WTC11 (cell line): ENCODE results near the gene ARSK. TPM values are rescaled to one million over a fixed set of nuclear protein-coding genes. Genes with fewer than 3 reads are reported as not detected.
A peak's percentile ranks its signal among the peaks of the same experiment; 100 is the strongest.

Source experiments
- ATAC-seq: fragments of 200-7000 bp; cut with Tn5 transposase; 2 replicates; pipeline ENCODE4 v1.10.0; 2021; ENCODE audit warnings: mild to moderate bottlenecking, moderate library complexity
- CTCF ChIA-PET: fragments of 300-600 bp; sonication (Branson Sonifier 250); formaldehyde crosslinking; loops from one replicate; lab custom pipeline; 2021; ENCODE audit warnings: antibody characterized with exemption; lab: Charles Lee
- POLR2A ChIA-PET: fragments of 350-600 bp; sonication (Branson Sonifier 250); formaldehyde crosslinking; loops from one replicate; lab custom pipeline; 2021; ENCODE audit warnings: antibody characterized with exemption; lab: Charles Lee
- DNase-seq: peaks from one replicate; pipeline ENCODE4 v3.0.0; 2021; ENCODE audit warnings: low spot score
- H3K27ac Mint-ChIP-seq: 2 replicates; pipeline ENCODE4 v1.8.0; 2021; ENCODE audit warnings: mixed read lengths
- H3K27me3 Mint-ChIP-seq: 2 replicates; pipeline ENCODE4 v1.8.0; 2021; ENCODE audit warnings: low read depth, mild to moderate bottlenecking, moderate library complexity, mixed read lengths
- H3K36me3 Mint-ChIP-seq: 2 replicates; pipeline ENCODE4 v1.8.0; 2021; ENCODE audit warnings: mixed read lengths
- H3K4me1 Mint-ChIP-seq: 2 replicates; pipeline ENCODE4 v1.8.0; 2022; ENCODE audit warnings: mixed read lengths
- H3K4me3 Mint-ChIP-seq: 2 replicates; pipeline ENCODE4 v1.8.0; 2021; ENCODE audit warnings: mild to moderate bottlenecking, moderate library complexity, mixed read lengths
- H3K9me3 Mint-ChIP-seq: 2 replicates; pipeline ENCODE4 v1.8.0; 2021; ENCODE audit warnings: mixed read lengths
- CBFB ChIP-seq: sonication (generic); formaldehyde crosslinking; IDR thresholded peaks from 2 replicates; pipeline ENCODE4 v1.8.1; 2022; ENCODE audit warnings: mild to moderate bottlenecking, low read depth, missing genetic modification reagents
- EMX1 ChIP-seq: fragments of 250-450 bp; sonication (Bioruptor Pico); IDR thresholded peaks from 2 replicates; pipeline ENCODE4 v1.8.0; 2021; ENCODE audit warnings: mild to moderate bottlenecking
- FOXJ3 ChIP-seq: sonication (generic); formaldehyde crosslinking; IDR thresholded peaks from 2 replicates; pipeline ENCODE4 v1.9.0; 2021; ENCODE audit warnings: missing genetic modification reagents, mild to moderate bottlenecking, borderline replicate concordance
- FOXP1 ChIP-seq: sonication (generic); formaldehyde crosslinking; IDR thresholded peaks from 2 replicates; pipeline ENCODE4 v1.8.0; 2022; ENCODE audit warnings: missing genetic modification reagents, mild to moderate bottlenecking, moderate library complexity, borderline replicate concordance
- GTF2I ChIP-seq: fragments of 250-450 bp; sonication (Bioruptor Pico); conservative IDR thresholded peaks from 2 replicates; pipeline ENCODE4 v1.4.0; 2021; ENCODE audit warnings: mild to moderate bottlenecking
- JAZF1 ChIP-seq: fragments of 250-450 bp; sonication (Bioruptor Pico); IDR thresholded peaks from 2 replicates; pipeline ENCODE4 v1.9.0; 2021; ENCODE audit warnings: moderate library complexity, mild to moderate bottlenecking, inconsistent platforms
- OVOL2 ChIP-seq: fragments of 250-450 bp; sonication (Bioruptor Pico); IDR thresholded peaks from 2 replicates; pipeline ENCODE4 v1.9.0; 2021; ENCODE audit warnings: mild to moderate bottlenecking, borderline replicate concordance
- SMAD4 ChIP-seq: sonication (generic); formaldehyde crosslinking; IDR thresholded peaks from 2 replicates; pipeline ENCODE4 v1.8.0; 2022; ENCODE audit warnings: mild to moderate bottlenecking, missing genetic modification reagents
- STAT6 ChIP-seq: sonication (generic); formaldehyde crosslinking; conservative IDR thresholded peaks from 2 replicates; pipeline ENCODE4 v1.8.1; 2023; ENCODE audit warnings: mild to moderate bottlenecking, low read depth, missing genetic modification reagents, moderate library complexity
- TP53 ChIP-seq: sonication (generic); formaldehyde crosslinking; IDR thresholded peaks from 2 replicates; pipeline ENCODE4 v1.8.1; 2023; ENCODE audit warnings: mild to moderate bottlenecking, missing genetic modification reagents
- USF2 ChIP-seq: sonication (generic); formaldehyde crosslinking; IDR thresholded peaks from 2 replicates; pipeline ENCODE4 v1.8.1; 2023; ENCODE audit warnings: mild to moderate bottlenecking, missing genetic modification reagents, moderate library complexity
- ZBTB43 ChIP-seq: sonication (generic); formaldehyde crosslinking; IDR thresholded peaks from 2 replicates; pipeline ENCODE4 v1.8.1; 2023; ENCODE audit warnings: mild to moderate bottlenecking, missing genetic modification reagents
- ZNF232 ChIP-seq: sonication (generic); formaldehyde crosslinking; IDR thresholded peaks from 2 replicates; pipeline ENCODE4 v1.8.0; 2022; ENCODE audit warnings: mild to moderate bottlenecking, missing genetic modification reagents
- ZNF423 ChIP-seq: fragments of 250-450 bp; sonication (Bioruptor Pico); IDR thresholded peaks from 2 replicates; pipeline ENCODE4 v2.1.2; 2022; ENCODE audit warnings: mild to moderate bottlenecking, moderate library complexity
- ZNF671 ChIP-seq: fragments of 250-450 bp; sonication (Bioruptor Pico); IDR thresholded peaks from 2 replicates; pipeline ENCODE4 v1.8.0; 2021; ENCODE audit warnings: mild to moderate bottlenecking
- total RNA-seq: library from RNA; stranded (reverse); gene quantifications from 3 replicates; pipeline ENCODE4 v1.2.3, GENCODE V29; 2021
- TF ChIP-seq, protein P1 (sequence below): sonication (generic); formaldehyde crosslinking; IDR thresholded peaks from 2 replicates; pipeline ENCODE4 v1.8.1; 2022; ENCODE audit warnings: low read depth, mild to moderate bottlenecking, moderate library complexity, missing genetic modification reagents, borderline replicate concordance
- TF ChIP-seq, protein P2 (sequence below): fragments of 250-450 bp; sonication (Bioruptor Pico); IDR thresholded peaks from 2 replicates; pipeline ENCODE4 v1.9.0; 2021; ENCODE audit warnings: moderate library complexity, mild to moderate bottlenecking, inconsistent platforms, borderline replicate concordance
- TF ChIP-seq, protein P3 (sequence below): fragments of 250-450 bp; sonication (Bioruptor Pico); IDR thresholded peaks from 2 replicates; pipeline ENCODE4 v1.9.0; 2021; ENCODE audit warnings: mild to moderate bottlenecking
- TF ChIP-seq, protein P4 (sequence below): fragments of 250-450 bp; sonication (Bioruptor Pico); IDR thresholded peaks from 2 replicates; pipeline ENCODE4 v1.8.0; 2021; ENCODE audit warnings: mild to moderate bottlenecking

Gene ARSK
- total RNA-seq, 1 experiment from 2014 or later, result 15.1 TPM

DNA sequence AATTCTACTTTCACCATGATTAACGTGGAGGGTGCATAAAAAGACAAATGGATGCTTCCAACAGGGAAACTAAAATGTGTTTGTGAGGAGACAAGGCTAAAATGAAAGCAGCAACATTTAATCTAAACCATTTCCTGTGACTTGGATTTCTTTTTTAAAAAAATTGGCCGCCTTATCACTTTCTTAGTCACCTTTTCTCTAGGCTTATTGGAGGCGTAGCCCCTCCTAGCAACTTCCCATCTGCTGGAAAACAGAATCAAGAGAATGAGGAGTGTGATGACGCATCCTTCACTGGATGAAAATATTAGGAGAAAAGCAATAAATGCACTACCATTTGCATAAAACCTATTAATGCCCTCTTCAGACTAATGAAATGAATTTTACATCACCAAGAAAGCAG, 64.2 kb downstream of the ARSK start:
- ChIA-PET CTCF (no interaction called here), POLR2A (no interaction called here)
- DNase-seq (no peak), ATAC-seq (no peak)
- peaks cover 64% of the 10 kb centered on the region for H3K27me3 Mint-ChIP-seq
- H3K27ac Mint-ChIP-seq, result no peak overlapping the region
- H3K4me3 Mint-ChIP-seq, result peak overlapping the region; percentile 80
- H3K9me3 Mint-ChIP-seq, result peaks cover 5% of the 10 kb centered on the region; the same call in 1 of the 2 replicates
- peaks cover 18% of the 10 kb centered on the region for H3K4me1 Mint-ChIP-seq
- TF ChIP-seq, protein P1, sequence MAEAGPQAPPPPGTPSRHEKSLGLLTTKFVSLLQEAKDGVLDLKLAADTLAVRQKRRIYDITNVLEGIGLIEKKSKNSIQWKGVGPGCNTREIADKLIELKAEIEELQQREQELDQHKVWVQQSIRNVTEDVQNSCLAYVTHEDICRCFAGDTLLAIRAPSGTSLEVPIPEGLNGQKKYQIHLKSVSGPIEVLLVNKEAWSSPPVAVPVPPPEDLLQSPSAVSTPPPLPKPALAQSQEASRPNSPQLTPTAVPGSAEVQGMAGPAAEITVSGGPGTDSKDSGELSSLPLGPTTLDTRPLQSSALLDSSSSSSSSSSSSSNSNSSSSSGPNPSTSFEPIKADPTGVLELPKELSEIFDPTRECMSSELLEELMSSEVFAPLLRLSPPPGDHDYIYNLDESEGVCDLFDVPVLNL (CRISPR knock-in tag), result no peak
- no peak for TF ChIP-seq SMAD4 (CRISPR knock-in tag)
- TF ChIP-seq FOXP1, result no peak
- TF ChIP-seq, protein P2, sequence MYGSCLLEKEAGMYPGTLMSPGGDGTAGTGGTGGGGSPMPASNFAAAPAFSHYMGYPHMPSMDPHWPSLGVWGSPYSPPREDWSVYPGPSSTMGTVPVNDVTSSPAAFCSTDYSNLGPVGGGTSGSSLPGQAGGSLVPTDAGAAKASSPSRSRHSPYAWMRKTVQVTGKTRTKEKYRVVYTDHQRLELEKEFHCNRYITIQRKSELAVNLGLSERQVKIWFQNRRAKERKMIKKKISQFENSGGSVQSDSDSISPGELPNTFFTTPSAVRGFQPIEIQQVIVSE, result no peak
- TF ChIP-seq EMX1, result no peak
- no peak for TF ChIP-seq FOXJ3
- TF ChIP-seq, protein P3, sequence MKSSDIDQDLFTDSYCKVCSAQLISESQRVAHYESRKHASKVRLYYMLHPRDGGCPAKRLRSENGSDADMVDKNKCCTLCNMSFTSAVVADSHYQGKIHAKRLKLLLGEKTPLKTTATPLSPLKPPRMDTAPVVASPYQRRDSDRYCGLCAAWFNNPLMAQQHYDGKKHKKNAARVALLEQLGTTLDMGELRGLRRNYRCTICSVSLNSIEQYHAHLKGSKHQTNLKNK (CRISPR knock-in tag), result no peak
- no peak for TF ChIP-seq ZNF671 (CRISPR knock-in tag)
- TF ChIP-seq, protein P4, sequence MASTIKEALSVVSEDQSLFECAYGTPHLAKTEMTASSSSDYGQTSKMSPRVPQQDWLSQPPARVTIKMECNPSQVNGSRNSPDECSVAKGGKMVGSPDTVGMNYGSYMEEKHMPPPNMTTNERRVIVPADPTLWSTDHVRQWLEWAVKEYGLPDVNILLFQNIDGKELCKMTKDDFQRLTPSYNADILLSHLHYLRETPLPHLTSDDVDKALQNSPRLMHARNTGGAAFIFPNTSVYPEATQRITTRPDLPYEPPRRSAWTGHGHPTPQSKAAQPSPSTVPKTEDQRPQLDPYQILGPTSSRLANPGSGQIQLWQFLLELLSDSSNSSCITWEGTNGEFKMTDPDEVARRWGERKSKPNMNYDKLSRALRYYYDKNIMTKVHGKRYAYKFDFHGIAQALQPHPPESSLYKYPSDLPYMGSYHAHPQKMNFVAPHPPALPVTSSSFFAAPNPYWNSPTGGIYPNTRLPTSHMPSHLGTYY (CRISPR knock-in tag), result no peak
- no peak for TF ChIP-seq GTF2I (CRISPR knock-in tag)
- no peak for TF ChIP-seq ZNF232
- TF ChIP-seq CBFB (CRISPR knock-in tag), result no peak
- TF ChIP-seq STAT6, result no peak
- no peak for TF ChIP-seq JAZF1
- TF ChIP-seq TP53 (CRISPR knock-in tag), result no peak
- TF ChIP-seq USF2 (CRISPR knock-in tag), result no peak
- TF ChIP-seq OVOL2 (CRISPR knock-in tag), result no peak
- peaks cover 3% of the 10 kb centered on the region; the same call in 1 of the 2 replicates for H3K36me3 Mint-ChIP-seq

DNA sequence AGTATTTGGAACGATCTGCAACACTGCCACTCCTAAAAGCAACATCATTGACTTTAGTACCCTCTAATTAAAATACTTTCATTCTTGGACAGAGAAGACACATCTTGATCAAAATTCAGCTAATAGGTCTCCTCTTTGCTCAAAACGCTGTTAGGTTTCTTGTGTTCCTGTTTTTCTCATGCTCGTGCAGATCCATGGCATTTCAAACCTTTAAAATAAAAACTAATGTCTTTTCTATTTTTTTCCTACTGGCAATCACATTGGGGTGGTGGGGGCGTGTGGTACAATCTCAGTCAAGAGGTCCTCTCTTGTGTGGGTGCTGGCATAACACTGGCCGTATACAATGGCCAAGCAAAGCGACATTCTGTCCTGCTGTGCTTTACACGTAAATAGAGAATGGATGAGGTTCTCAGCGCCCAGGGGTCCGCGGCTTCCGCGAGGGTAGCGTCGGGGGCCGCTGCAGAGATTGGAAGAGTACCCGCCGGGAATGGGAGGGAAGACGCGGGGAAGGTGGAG, 64.7 kb downstream of the ARSK start:
- TF ChIP-seq, protein P4 (CRISPR knock-in tag), result no peak
- TF ChIP-seq ZNF423 (CRISPR knock-in tag) (peak; percentile 54), ZBTB43 (0 out of 2 replicates have a peak, but pooled peaks have one; percentile 12)
- POLR2A ChIA-PET, result no interaction called here
- Mint-ChIP-seq H3K9me3 (peaks cover 8% of the 10 kb centered on the region), H3K27me3 (peaks cover 64% of the 10 kb centered on the region), H3K4me1 (peaks cover 18% of the 10 kb centered on the region), H3K27ac (no peak overlapping the region), H3K4me3 (peak overlapping the region; percentile 80), H3K36me3 (peaks cover 3% of the 10 kb centered on the region; the same call in 1 of the 2 replicates)
- ATAC-seq (peak; percentile 6), DNase-seq (no peak)
- CTCF ChIA-PET, result no interaction called here
